SKM-1 (cell line): ENCODE data around the gene DNAH14.

Experiments
- DNase-seq: peaks from one replicate; lab custom pipeline; 2025; ENCODE audit not compliant: unreplicated experiment; lab: John Stamatoyannopoulos, UW

DNAH14 gene

GRCh38 chr1:225425201-225425786, 495.8 kb downstream of the DNAH14 start:
- DNase-seq, result peak; percentile 79

- peak; percentile 43 for DNase-seq
These were observed 497.1 kb downstream of the DNAH14 start for GRCh38 chr1:225426395-225427234.

- DNase-seq, result no peak
These were observed 498.0 kb downstream of the DNAH14 start, which contains the start of gene LBR for GRCh38 chr1:225427235-225428067. TSS of gene LBR (minus strand) at chr1:225428038. CDS start at chr1:225424075, 3,963 bp downstream.

DNA sequence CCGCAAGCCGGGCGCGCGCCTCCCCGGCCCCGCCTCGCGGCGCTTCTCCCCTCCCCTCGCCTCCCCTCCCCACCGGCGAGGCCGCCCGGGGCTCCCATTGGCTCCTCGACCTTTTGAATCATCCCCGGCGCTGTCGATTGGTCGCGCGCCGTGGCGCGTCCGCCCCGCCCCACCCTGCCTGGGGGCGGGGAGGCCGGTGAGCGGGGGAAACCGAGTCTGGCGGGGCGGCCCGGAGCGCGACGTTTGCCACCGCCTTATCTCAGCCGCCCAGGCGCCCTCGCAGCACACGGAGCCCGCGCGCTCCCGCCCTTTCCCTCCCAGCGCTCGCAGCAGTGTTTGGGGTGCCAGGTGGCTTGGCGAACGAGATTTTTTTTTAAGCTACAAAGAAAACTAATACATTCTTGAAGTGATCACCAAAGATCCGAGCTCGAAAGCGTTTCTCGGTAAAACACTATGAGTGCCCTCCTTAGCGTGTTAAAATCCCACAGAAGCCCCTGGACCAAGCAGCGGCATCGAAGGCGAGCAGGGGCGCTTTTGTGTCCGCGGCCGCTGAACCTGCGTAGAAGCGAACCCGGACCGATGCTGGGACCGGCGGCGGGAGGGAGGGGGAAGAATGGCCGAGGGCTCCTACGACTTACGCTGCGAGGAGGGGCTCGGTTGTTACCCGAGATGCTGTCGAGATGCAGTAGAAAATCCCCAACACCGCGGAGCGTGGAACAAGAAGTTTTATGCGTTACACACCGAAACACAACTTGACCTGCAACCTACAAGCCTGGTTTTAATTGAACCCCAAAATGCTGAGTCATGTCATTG, 498.8 kb downstream of the DNAH14 start:
- DNase-seq, result peak; percentile 92

DNA sequence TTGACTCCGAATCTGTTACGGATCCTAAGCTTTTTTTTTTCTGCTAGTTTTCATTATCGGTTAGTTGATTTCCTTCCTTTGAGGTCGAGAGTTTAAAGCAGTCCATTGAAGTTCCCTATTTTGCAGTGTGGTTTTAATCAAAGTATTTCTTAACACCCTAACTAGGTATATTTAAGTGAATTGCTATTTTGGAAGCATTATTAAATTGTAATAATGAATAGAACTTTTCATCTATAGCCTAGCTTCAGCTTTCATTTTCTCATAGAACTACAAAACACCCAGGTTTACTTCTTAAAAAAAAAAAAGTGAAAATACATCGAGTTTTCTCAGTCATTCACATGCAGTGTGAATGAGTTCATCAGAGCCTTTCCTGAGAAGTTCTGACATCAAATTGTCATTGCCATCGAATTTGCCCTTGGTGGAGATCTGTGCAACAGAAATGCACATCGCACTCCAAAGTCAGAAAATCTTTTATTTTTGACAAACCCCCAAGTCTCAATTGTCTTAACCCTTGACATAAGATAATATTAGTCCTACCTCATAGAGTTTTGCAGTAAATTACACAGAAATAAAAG, 499.5 kb downstream of the DNAH14 start:
- peak; percentile 98 for DNase-seq

DNA sequence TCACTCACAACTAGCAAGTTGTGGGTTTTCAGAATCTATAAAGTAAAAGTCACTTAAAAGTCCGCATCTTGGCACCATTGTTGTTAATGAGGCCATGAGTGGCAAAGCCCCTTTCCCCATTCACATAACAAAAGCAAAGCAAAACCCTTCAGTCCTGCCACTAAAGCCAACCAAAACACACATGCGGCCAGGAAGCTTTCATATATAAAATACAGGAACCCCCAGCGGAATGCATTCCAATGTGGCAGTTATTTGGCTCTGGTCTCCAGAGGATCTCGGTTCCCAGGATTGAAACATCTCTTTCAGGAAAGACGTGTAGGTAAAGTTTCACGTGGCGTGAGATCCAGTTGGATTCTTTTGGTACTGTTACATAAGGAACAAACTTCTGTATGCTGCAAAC, 500.8 kb downstream of the DNAH14 start:
- DNase-seq, result no peak

- no peak for DNase-seq
These were observed 501.8 kb downstream of the DNAH14 start for GRCh38 chr1:225431081-225431863.

GRCh38 chr1:225434046-225434445, 504.6 kb downstream of the DNAH14 start:
- DNase-seq, result no peak

DNA sequence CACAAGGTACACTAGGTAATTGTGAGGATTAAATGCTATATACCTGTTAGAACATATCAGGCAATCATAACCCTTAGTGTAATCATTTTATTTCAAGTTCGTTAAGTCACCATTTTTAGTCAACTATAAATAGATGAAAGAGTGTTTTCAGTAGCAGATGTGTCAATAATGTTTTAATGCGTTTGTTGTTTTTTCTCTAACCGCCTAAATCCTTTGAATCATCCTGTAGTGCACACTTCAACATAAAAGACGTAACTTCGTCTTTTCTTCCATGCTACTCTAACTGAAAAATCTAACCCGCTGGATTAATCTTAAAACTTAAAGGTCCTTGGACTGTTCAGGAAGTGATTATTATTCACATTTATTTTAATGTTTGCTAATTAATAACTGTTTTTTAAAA, 505.6 kb downstream of the DNAH14 start:
- no peak for DNase-seq

GRCh38 chr1:225435487-225435886, 506.0 kb downstream of the DNAH14 start:
- no peak for DNase-seq

- DNase-seq, result no peak
These were observed 506.5 kb downstream of the DNAH14 start for GRCh38 chr1:225435957-225436392.

- DNase-seq, result no peak
These were observed 508.4 kb downstream of the DNAH14 start for GRCh38 chr1:225437710-225438437.

- no peak for DNase-seq
These were observed 511.1 kb downstream of the DNAH14 start for GRCh38 chr1:225440380-225441221.

GRCh38 chr1:225441314-225442122, 512.0 kb downstream of the DNAH14 start:
- DNase-seq, result no peak

- DNase-seq, result no peak
These were observed 512.6 kb downstream of the DNAH14 start for GRCh38 chr1:225442123-225442505.

DNA sequence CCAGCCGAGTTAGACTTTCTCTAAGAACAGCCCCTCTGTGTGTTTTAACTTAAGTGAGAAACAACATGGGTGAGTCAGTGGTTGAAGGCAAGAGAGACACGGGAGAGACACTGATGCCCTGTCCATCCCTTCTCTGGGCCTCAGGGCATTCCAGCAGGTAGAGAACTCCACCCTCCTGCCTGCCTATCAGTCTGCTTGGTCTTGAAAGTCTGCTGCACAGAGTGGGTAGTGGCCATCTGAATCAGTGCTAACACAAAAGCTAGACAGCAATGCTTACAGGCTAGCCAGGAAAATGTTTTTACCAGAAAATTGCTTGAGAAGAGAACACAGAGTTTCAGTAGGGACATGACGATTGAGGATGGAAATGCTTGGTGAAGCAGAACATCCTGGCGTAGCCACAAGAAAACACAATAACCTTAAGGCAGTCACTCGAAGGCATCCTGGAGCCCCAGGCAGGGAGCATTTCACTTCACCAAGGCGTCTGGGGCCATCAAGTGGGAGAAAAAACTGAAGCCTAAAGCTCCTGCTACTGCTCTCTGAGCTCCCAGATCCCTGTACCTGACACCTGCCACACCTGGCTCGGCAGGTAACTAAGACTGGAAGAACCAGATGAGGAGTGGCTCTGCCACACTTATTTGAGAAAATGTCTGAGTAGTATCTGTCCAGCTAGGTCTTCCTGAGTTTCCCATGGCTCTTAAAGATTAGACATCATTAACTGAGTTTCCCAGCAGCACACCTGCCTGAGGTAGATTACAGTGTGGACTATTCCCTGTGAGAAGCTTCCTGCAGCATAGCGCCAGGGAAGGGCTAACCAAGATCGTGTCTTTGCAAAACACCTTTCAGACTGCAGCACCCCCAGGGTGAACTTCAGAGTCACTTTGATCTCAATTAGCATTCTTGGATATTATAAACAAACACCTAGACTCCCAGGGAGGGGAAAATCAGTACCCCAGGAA, 516.4 kb downstream of the DNAH14 start:
- DNase-seq, result no peak
